ENCODE results near the gene SH3BGRL2.
"Not testable (repeated sequence)": the region's sequence is repeated elsewhere in the genome, so short reads cannot be mapped to it uniquely, and the experiment has no call there.

SH3BGRL2 gene

DNA sequence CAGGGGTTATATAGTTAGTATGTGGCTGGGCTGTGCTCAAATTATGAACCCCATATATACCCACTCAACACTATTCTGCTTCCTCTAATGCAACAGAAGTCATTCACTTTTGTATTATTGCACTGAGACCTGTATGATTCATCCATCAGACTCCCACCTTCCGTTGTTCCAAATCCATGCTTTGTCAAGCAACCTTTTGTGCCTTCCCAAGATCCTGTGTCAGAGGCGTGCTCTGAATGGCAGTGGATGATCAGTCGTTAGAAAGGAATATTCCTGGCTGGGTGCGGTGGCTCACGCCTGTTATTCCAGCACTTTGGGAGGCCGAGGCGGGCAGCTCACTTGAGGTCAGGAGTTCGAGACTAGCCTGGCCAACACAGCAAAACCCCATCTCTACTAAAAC lies 103.2 kb downstream of the SH3BGRL2 start:
- POLR2A ChIA-PET = no interaction called here
- no peak overlapping the region for H3K4me3 ChIP-seq (ENCODE audit: low read depth, low read length)
- TF ChIP-seq CTCF (IDR thresholded peaks at IDR 0.05; ENCODE audit: insufficient read depth, low read length, missing control alignments) = no peak
- no peak for DNase-seq (ENCODE audit: low read depth, low spot score)
- CTCF ChIA-PET = no interaction called here

DNA sequence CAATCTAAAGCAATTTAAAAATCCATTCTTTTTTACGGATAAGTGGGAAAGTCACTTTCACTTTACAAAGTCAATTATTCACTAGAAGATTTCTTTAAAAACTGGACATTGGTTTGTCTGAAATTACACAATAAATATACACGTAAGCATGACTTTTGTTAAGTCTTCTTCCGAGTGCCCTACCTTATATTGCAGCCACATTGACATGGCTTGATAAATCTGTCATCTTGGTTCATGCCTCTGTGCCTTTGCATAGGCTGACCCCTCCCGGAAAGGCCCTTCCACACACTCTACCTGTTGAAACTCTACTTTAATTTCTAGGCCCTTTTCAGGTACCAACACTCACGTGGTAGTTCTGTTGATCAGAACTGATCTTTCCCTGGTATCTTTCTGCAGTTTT lies 104.1 kb downstream of the SH3BGRL2 start:
- ChIA-PET CTCF (interaction anchor here (0.7 kb wide), 1 partner anchor 15 kb away, joined by 4 read pairs; no protein-coding TSS in a partner anchor), POLR2A (no interaction called here)
- DNase-seq (ENCODE audit: low read depth, low spot score) = no peak
- H3K4me3 ChIP-seq (ENCODE audit: low read depth, low read length) = no peak overlapping the region
- TF ChIP-seq CTCF (IDR thresholded peaks at IDR 0.05; ENCODE audit: insufficient read depth, low read length, missing control alignments) = no peak

- no peak for DNase-seq (ENCODE audit: low read depth, low spot score)
- POLR2A ChIA-PET = no interaction called here
- CTCF ChIA-PET = no interaction called here
- no peak overlapping the region for H3K4me3 ChIP-seq (ENCODE audit: low read depth, low read length)
- TF ChIP-seq CTCF (IDR thresholded peaks at IDR 0.05; ENCODE audit: insufficient read depth, low read length, missing control alignments) = no peak
Observed at GRCh38 chr6:79737172-79737571, 106.0 kb downstream of the SH3BGRL2 start.

DNA sequence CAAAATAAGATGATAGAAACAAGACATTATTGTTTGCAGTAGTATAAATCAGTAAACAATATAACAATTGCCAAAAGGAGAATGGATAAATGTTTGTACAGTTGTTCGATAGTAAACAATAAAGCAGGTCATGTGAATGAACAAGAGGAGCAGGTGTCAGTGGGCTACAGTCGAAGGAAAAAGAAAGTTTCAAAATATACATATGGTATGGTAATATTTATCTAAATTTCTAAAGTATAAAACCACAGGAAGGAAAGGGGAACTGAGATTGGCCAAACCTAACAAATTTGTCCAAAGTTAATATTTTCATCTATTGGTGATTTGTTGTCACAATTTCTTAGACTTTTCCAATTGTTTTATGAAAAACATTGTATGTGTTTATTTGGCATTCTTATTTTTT lies 110.9 kb downstream of the SH3BGRL2 start:
- POLR2A ChIA-PET = no interaction called here
- CTCF ChIA-PET = no interaction called here
- no peak for DNase-seq (ENCODE audit: low read depth, low spot score)
- no peak overlapping the region for H3K4me3 ChIP-seq (ENCODE audit: low read depth, low read length)
- TF ChIP-seq CTCF (IDR thresholded peaks at IDR 0.05; ENCODE audit: insufficient read depth, low read length, missing control alignments) = no peak

DNA sequence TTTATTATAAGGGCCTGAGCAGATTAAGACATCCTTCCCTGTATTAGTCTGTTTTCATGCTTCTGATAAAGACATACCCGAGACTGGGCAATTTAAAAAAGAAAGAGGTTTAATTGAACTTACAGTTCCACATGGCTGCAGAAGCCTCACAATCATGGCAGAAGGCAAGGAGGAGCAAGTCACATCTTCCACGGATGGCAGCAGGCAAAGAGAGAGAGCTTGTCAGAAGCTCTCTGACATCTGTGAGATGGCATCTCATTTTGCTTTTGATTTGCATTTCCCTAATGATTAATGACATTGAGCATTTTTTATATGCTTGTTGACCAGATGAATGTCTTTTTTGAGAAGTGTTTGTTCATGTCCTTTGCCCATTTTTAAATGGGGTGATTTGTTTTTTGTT lies 114.2 kb downstream of the SH3BGRL2 start:
- H3K4me3 ChIP-seq (ENCODE audit: low read depth, low read length); DNase-seq (ENCODE audit: low read depth, low spot score); CTCF ChIA-PET; POLR2A ChIA-PET: not testable (repeated sequence)

GRCh38 chr6:79746325-79746724 lies 115.2 kb downstream of the SH3BGRL2 start:
- DNase-seq (ENCODE audit: low read depth, low spot score); CTCF ChIA-PET; H3K4me3 ChIP-seq (ENCODE audit: low read depth, low read length): not testable (repeated sequence)
- POLR2A ChIA-PET = interaction anchor here (0.7 kb wide), 1 partner anchor 231 kb away, joined by 3 read pairs; no protein-coding TSS in a partner anchor

GRCh38 chr6:79750806-79751205 lies 119.7 kb downstream of the SH3BGRL2 start:
- no peak overlapping the region for H3K4me3 ChIP-seq (ENCODE audit: low read depth, low read length)
- no peak for DNase-seq (ENCODE audit: low read depth, low spot score)
- ChIA-PET POLR2A (no interaction called here), CTCF (no interaction called here)
- no peak for TF ChIP-seq CTCF (IDR thresholded peaks at IDR 0.05; ENCODE audit: insufficient read depth, low read length, missing control alignments)
